Testis (tissue), 3 donors: Measurements from ENCODE around the gene CALB2. TPM values are rescaled to one million over a fixed set of nuclear protein-coding genes. Genes with fewer than 3 reads are reported as not detected.

Experiments
- DNase-seq: peaks from one replicate; pipeline ENCODE4 v3.0.0-alpha.2; 2019
- H3K27ac ChIP-seq, 2 donors: fragments of 200-600 bp; sonication (generic); one replicate each; pipeline ENCODE4 v1.5.1; 2019
- H3K27me3 ChIP-seq: fragments of 200-600 bp; sonication (generic); one replicate; pipeline ENCODE4 v1.5.1; 2019
- H3K36me3 ChIP-seq: fragments of 200-600 bp; sonication (generic); one replicate; pipeline ENCODE4 v1.5.1; 2017; ENCODE audit warnings: low read depth; ENCODE audit errors: missing control alignments
- H3K4me1 ChIP-seq: fragments of 200-600 bp; sonication (generic); one replicate; pipeline ENCODE4 v1.5.1; 2019
- H3K4me3 ChIP-seq, 2 donors: fragments of 200-600 bp; sonication (generic); one replicate each; pipeline ENCODE4 v1.5.1; 2017 to 2019
- H3K9me3 ChIP-seq: fragments of 200-600 bp; sonication (generic); one replicate; pipeline ENCODE4 v1.5.1; 2017
- CTCF ChIP-seq, 3 experiments: fragments of 450-650 bp in 2 of 3; fragments of 200-600 bp in 1 of 3; sonication (generic) in 1 of 3; IDR thresholded peaks; one replicate each; pipeline ENCODE4 v1.5.1; 2016 to 2019; ENCODE audit warnings: antibody characterized with exemption in 3 of 3, mild to moderate bottlenecking in 2 of 3, moderate library complexity in 1 of 3
- POLR2A ChIP-seq: fragments of 450-650 bp; IDR thresholded peaks from one replicate; pipeline ENCODE4 v1.6.1; 2017; ENCODE audit warnings: antibody characterized with exemption, mild to moderate bottlenecking, moderate library complexity
- WGBS, 2 donors: methylation state at CpG; one replicate each; pipeline ENCODE4 v1.1.5; 2018; 5-methylcytosine and 5-hydroxymethylcytosine counted together
- intact Hi-C: fragments of 100-400 bp; cut with DNase I; formaldehyde crosslinking; loops from one replicate; pipeline ENCODE4 v1.15.1; 2023; ENCODE audit warnings: low total_unique reads
- polyA plus RNA-seq: library from polyadenylated mRNA; stranded (reverse); fragments of 350-450 nt; fragmentation: Illumina TruSeq; extraction: RNeasy Lipid Tissue Mini Kit (QIAGEN cat#74804); gene quantifications from one replicate; pipeline ENCODE4 v1.2.3, GENCODE V29; 2014; ENCODE audit warnings: low read depth, low replicate concordance; ENCODE audit not compliant: insufficient read depth
- total RNA-seq, 2 donors: library from RNA; depleted of rRNA; stranded (reverse); fragments of >200 nt; gene quantifications; one replicate each; pipeline ENCODE4 v1.2.3, GENCODE V29; 2016

Gene CALB2
- total and polyA plus RNA-seq, 3 donors from 2014 or later, result 3.6 to 53.2 (median 5.1) TPM

GRCh38 chr16:71423016-71423415 lies 64.5 kb downstream of the CALB2 start:
- no peak for TF ChIP-seq CTCF (IDR thresholded peaks at IDR 0.05)
- no peak for TF ChIP-seq POLR2A
- no peaks in the 10 kb centered on the region for H3K9me3 ChIP-seq
- no peak overlapping the region for H3K4me3 ChIP-seq
- H3K27me3 ChIP-seq, result no peaks in the 10 kb centered on the region
- no peak overlapping the region for H3K27ac ChIP-seq
- no peaks in the 10 kb centered on the region for H3K4me1 ChIP-seq
- no peak for DNase-seq
- H3K36me3 ChIP-seq, result no peaks in the 10 kb centered on the region
- intact Hi-C loops, result no loop called here
- WGBS, 2 donors, result 34 to 66% methylated on average over 2 of the region's 2 CpGs

GRCh38 chr16:71423865-71424264 lies 65.3 kb downstream of the CALB2 start:
- no peaks in the 10 kb centered on the region for H3K27me3 ChIP-seq
- no peaks in the 10 kb centered on the region for H3K9me3 ChIP-seq
- no peaks in the 10 kb centered on the region for H3K4me1 ChIP-seq
- no peaks in the 10 kb centered on the region for H3K36me3 ChIP-seq
- H3K27ac ChIP-seq, result no peak overlapping the region
- 78 to 82% methylated on average over 7 of the region's 7 CpGs for WGBS, 2 donors
- no peak for TF ChIP-seq POLR2A
- TF ChIP-seq CTCF (IDR thresholded peaks at IDR 0.05), result no peak
- intact Hi-C loops, result no loop called here
- H3K4me3 ChIP-seq, result no peak overlapping the region
- peak; percentile 5 for DNase-seq

- no peaks in the 10 kb centered on the region for H3K9me3 ChIP-seq
- H3K27me3 ChIP-seq, result no peaks in the 10 kb centered on the region
- WGBS, 2 donors, result 66 to 79% methylated on average over 4 to 5 of the region's 6 CpGs
- no peaks in the 10 kb centered on the region for H3K36me3 ChIP-seq
- H3K4me1 ChIP-seq, result no peaks in the 10 kb centered on the region
- no peak overlapping the region for H3K27ac ChIP-seq
- no peak for TF ChIP-seq POLR2A
- no peak for TF ChIP-seq CTCF (IDR thresholded peaks at IDR 0.05)
- intact Hi-C loops, result no loop called here
- no peak for DNase-seq
- H3K4me3 ChIP-seq, result no peak overlapping the region
Observed at GRCh38 chr16:71424626-71425025, 66.1 kb downstream of the CALB2 start.

GRCh38 chr16:71425746-71426068 lies 67.2 kb downstream of the CALB2 start:
- intact Hi-C loops, result no loop called here
- 4 to 12% methylated on average over 12 to 18 of the region's 18 CpGs for WGBS, 2 donors
- H3K27me3 ChIP-seq, result no peaks in the 10 kb centered on the region
- H3K4me3 ChIP-seq, result peak overlapping the region; percentile 39 to 43
- H3K27ac ChIP-seq, result no peak overlapping the region
- H3K4me1 ChIP-seq, result no peaks in the 10 kb centered on the region
- DNase-seq, result peak; percentile 28
- H3K36me3 ChIP-seq, result no peaks in the 10 kb centered on the region
- no peak for TF ChIP-seq CTCF (IDR thresholded peaks at IDR 0.05)
- TF ChIP-seq POLR2A, result no peak
- no peaks in the 10 kb centered on the region for H3K9me3 ChIP-seq

- 1 to 2% methylated on average over 31 to 37 of the region's 48 CpGs for WGBS, 2 donors
- Histone ChIP-seq H3K9me3 (no peaks in the 10 kb centered on the region), H3K4me3 (peak overlapping the region; percentile 39 to 43), H3K36me3 (no peaks in the 10 kb centered on the region), H3K27ac (no peak overlapping the region), H3K4me1 (no peaks in the 10 kb centered on the region), H3K27me3 (no peaks in the 10 kb centered on the region)
- no peak for TF ChIP-seq CTCF (IDR thresholded peaks at IDR 0.05)
- peak; percentile 82 for DNase-seq
- intact Hi-C loops, result no loop called here
Observed at GRCh38 chr16:71426069-71426879, 67.8 kb downstream of the CALB2 start.
